Right atrium auricular region (tissue), 2 donors: ENCODE data around the gene MARCHF5. TPM values are rescaled to one million over a fixed set of nuclear protein-coding genes. Genes with fewer than 3 reads are reported as not detected.

Source experiments
- DNase-seq: peaks from one replicate; pipeline ENCODE4 v3.0.0-alpha.2; 2019; ENCODE audit warnings: low spot score
- H3K27ac ChIP-seq, 2 donors: fragments of 200-600 bp; sonication (generic); 1 replicate in 1 of 2; 2 replicates in 1 of 2; pipeline ENCODE4 v1.5.1; 2016 to 2019
- H3K27me3 ChIP-seq, 2 donors: fragments of 200-600 bp; sonication (generic); one replicate each; pipeline versions ENCODE4 v1.5.1 to v1.6.0; 2017 to 2019
- H3K36me3 ChIP-seq: fragments of 200-600 bp; sonication (generic); one replicate; pipeline ENCODE4 v1.5.1; 2016
- H3K4me1 ChIP-seq, 2 donors: fragments of 200-600 bp; sonication (generic); one replicate each; pipeline versions ENCODE4 v1.5.1 to v1.6.0; 2017 to 2019
- H3K4me3 ChIP-seq, 2 donors: fragments of 200-600 bp; sonication (generic); 1 replicate in 1 of 2; 2 replicates in 1 of 2; pipeline ENCODE4 v1.5.1; 2017 to 2019; ENCODE audit warnings: mild to moderate bottlenecking in 1 of 2, moderate library complexity in 1 of 2
- H3K9me3 ChIP-seq, 2 donors: fragments of 200-600 bp; sonication (generic); one replicate each; pipeline ENCODE4 v1.5.1; 2019
- CTCF ChIP-seq, 2 donors: fragments of 200-600 bp; sonication (generic); IDR thresholded peaks; one replicate each; pipeline ENCODE4 v1.5.1; 2019; ENCODE audit warnings: antibody characterized with exemption in 2 of 2
- total RNA-seq, 2 donors: library from RNA; depleted of rRNA; stranded (reverse); fragments of >200 nt; gene quantifications; one replicate each; pipeline ENCODE4 v1.1.0, GENCODE V29; 2016

Gene MARCHF5
- total RNA-seq, 2 donors from 2014 or later, result 8.5 to 11.6 TPM

GRCh38 chr10:92274071-92274470 lies 16.9 kb upstream of the MARCHF5 start:
- H3K27me3 ChIP-seq, result no peaks in the 10 kb centered on the region
- H3K4me1 ChIP-seq, result peaks cover 0 to under 1% of the 10 kb centered on the region in 2 donors
- no peak overlapping the region for H3K27ac ChIP-seq
- TF ChIP-seq CTCF (IDR thresholded peaks at IDR 0.05), result no peak
- no peaks in the 10 kb centered on the region for H3K9me3 ChIP-seq
- DNase-seq, result no peak
- H3K4me3 ChIP-seq, result no peak overlapping the region
- H3K36me3 ChIP-seq, result no peaks in the 10 kb centered on the region

GRCh38 chr10:92278996-92279696 lies 11.8 kb upstream of the MARCHF5 start:
- H3K4me3 ChIP-seq, result peak overlapping the region in 1 of 2 donors; percentile 15
- H3K4me1 ChIP-seq, result peaks cover 0 to 9% of the 10 kb centered on the region in 2 donors
- peak overlapping the region; percentile 17 to 51 for H3K27ac ChIP-seq
- H3K9me3 ChIP-seq, result no peaks in the 10 kb centered on the region
- DNase-seq, result no peak
- no peak for TF ChIP-seq CTCF (IDR thresholded peaks at IDR 0.05)
- no peaks in the 10 kb centered on the region for H3K27me3 ChIP-seq
- H3K36me3 ChIP-seq, result no peaks in the 10 kb centered on the region

GRCh38 chr10:92284112-92284704 lies 6.8 kb upstream of the MARCHF5 start:
- H3K9me3 ChIP-seq, result no peaks in the 10 kb centered on the region
- no peaks in the 10 kb centered on the region for H3K36me3 ChIP-seq
- H3K27ac ChIP-seq, result peak overlapping the region; percentile 13 to 53
- H3K4me1 ChIP-seq, result peaks cover 0 to 7% of the 10 kb centered on the region in 2 donors
- no peak for DNase-seq
- H3K4me3 ChIP-seq, result peak overlapping the region in 1 of 2 donors; percentile 3
- TF ChIP-seq CTCF (IDR thresholded peaks at IDR 0.05), result no peak
- H3K27me3 ChIP-seq, result no peaks in the 10 kb centered on the region

- Histone ChIP-seq H3K4me3 (peak overlapping the region; percentile 90 to 98), H3K9me3 (no peaks in the 10 kb centered on the region), H3K27ac (peak overlapping the region; percentile 98), H3K27me3 (no peaks in the 10 kb centered on the region), H3K36me3 (no peaks in the 10 kb centered on the region), H3K4me1 (peaks cover 0 to 16% of the 10 kb centered on the region in 2 donors)
- no peak for TF ChIP-seq CTCF (IDR thresholded peaks at IDR 0.05)
- DNase-seq, result no peak
Measured at GRCh38 chr10:92290076-92290836, 711 bp upstream of the MARCHF5 start.

- no peaks in the 10 kb centered on the region for H3K36me3 ChIP-seq
- H3K27me3 ChIP-seq, result no peaks in the 10 kb centered on the region
- H3K4me1 ChIP-seq, result peaks cover 0 to 16% of the 10 kb centered on the region in 2 donors
- peak overlapping the region; percentile 90 to 98 for H3K4me3 ChIP-seq
- no peak for TF ChIP-seq CTCF (IDR thresholded peaks at IDR 0.05)
- H3K27ac ChIP-seq, result peak overlapping the region; percentile 98
- no peaks in the 10 kb centered on the region for H3K9me3 ChIP-seq
- DNase-seq, result no peak
Measured at GRCh38 chr10:92291616-92291865, 574 bp downstream of the MARCHF5 start.
